ENCODE measurements around the gene ATP8B1. TPM values are rescaled to one million over a fixed set of nuclear protein-coding genes. Genes with fewer than 3 reads are reported as not detected.

The ATP8B1 gene
- total and polyA plus RNA-seq, 7 donors = 8.1 to 94.1 (median 18.0) TPM

- H3K27ac ChIP-seq = peak overlapping the region in 3 of 4 donors; percentile 30 to 59 (median 49)
Measured at GRCh38 chr18:57747809-57748680, 55.1 kb downstream of the ATP8B1 start.

GRCh38 chr18:57744211-57744694 lies 58.9 kb downstream of the ATP8B1 start:
- Histone ChIP-seq H3K4me1 (peaks cover 0 to 49% (median 46%) of the 10 kb centered on the region in 4 donors), H3K9me3 (peaks cover 0 to 5% (median 0%) of the 10 kb centered on the region in 4 donors), H3K4me3 (no peak overlapping the region), H3K27ac (peak overlapping the region; percentile 48 to 80 (median 62)), H3K27me3 (no peaks in the 10 kb centered on the region), H3K36me3 (no peaks in the 10 kb centered on the region)
- 20 to 56% methylated on average over 5 of the region's 5 CpGs for WGBS, 2 donors
- no peak for DNase-seq
- TF ChIP-seq EP300 (IDR thresholded peaks at IDR 0.05) = peak in 1 of 4 donors; percentile 30
- no peak for TF ChIP-seq CTCF (IDR thresholded peaks at IDR 0.05)
- TF ChIP-seq POLR2A (IDR thresholded peaks at IDR 0.05) = no peak
- TF ChIP-seq POLR2AphosphoS5 (IDR thresholded peaks at IDR 0.05) = peak in 2 of 4 donors; percentile 24 to 53
- intact Hi-C loops (cut with DNase I) = no loop called here

More at GRCh38 chr18:57747809-57748680, 55.1 kb downstream of the ATP8B1 start:
- DNase-seq = no peak
- no peak for TF ChIP-seq POLR2A (IDR thresholded peaks at IDR 0.05)
- TF ChIP-seq CTCF (IDR thresholded peaks at IDR 0.05) = no peak
- TF ChIP-seq POLR2AphosphoS5 (IDR thresholded peaks at IDR 0.05) = no peak
- no peak for TF ChIP-seq EP300 (IDR thresholded peaks at IDR 0.05)
- H3K4me3 ChIP-seq = no peak overlapping the region
- 46 to 78% methylated on average over 5 of the region's 5 CpGs for WGBS, 2 donors
- H3K9me3 ChIP-seq = no peaks in the 10 kb centered on the region
- no peaks in the 10 kb centered on the region for H3K27me3 ChIP-seq
- H3K36me3 ChIP-seq = no peaks in the 10 kb centered on the region
- intact Hi-C loops (cut with DNase I) = no loop called here
- peaks cover 0 to 50% (median 46%) of the 10 kb centered on the region in 4 donors for H3K4me1 ChIP-seq

GRCh38 chr18:57743008-57743407 lies 60.1 kb downstream of the ATP8B1 start:
- peaks cover 0 to 43% (median 40%) of the 10 kb centered on the region in 4 donors for H3K4me1 ChIP-seq
- peak overlapping the region; percentile 9 to 80 (median 62) for H3K27ac ChIP-seq
- intact Hi-C loops (cut with DNase I) = no loop called here
- no peak for TF ChIP-seq EP300 (IDR thresholded peaks at IDR 0.05)
- TF ChIP-seq POLR2A (IDR thresholded peaks at IDR 0.05) = no peak
- TF ChIP-seq CTCF (IDR thresholded peaks at IDR 0.05) = no peak
- no peak for TF ChIP-seq POLR2AphosphoS5 (IDR thresholded peaks at IDR 0.05)
- 75 to 88% methylated on average over 3 of the region's 3 CpGs for WGBS, 2 donors
- H3K9me3 ChIP-seq = peaks cover 0 to 5% (median 0%) of the 10 kb centered on the region in 4 donors
- H3K36me3 ChIP-seq = no peaks in the 10 kb centered on the region
- H3K4me3 ChIP-seq = no peak overlapping the region
- no peaks in the 10 kb centered on the region for H3K27me3 ChIP-seq
- no peak for DNase-seq

GRCh38 chr18:57741273-57741672 lies 61.8 kb downstream of the ATP8B1 start:
- H3K9me3 ChIP-seq = peaks cover 0 to 5% (median 0%) of the 10 kb centered on the region in 4 donors

More at GRCh38 chr18:57741273-57741672, 61.8 kb downstream of the ATP8B1 start:
- no peak overlapping the region for H3K4me3 ChIP-seq
- peaks cover 0 to 48% (median 35%) of the 10 kb centered on the region in 4 donors for H3K4me1 ChIP-seq
- no peak for TF ChIP-seq POLR2A (IDR thresholded peaks at IDR 0.05)
- TF ChIP-seq CTCF (IDR thresholded peaks at IDR 0.05) = no peak
- no peak for TF ChIP-seq EP300 (IDR thresholded peaks at IDR 0.05)
- TF ChIP-seq POLR2AphosphoS5 (IDR thresholded peaks at IDR 0.05) = no peak
- DNase-seq = no peak
- intact Hi-C loops (cut with DNase I) = no loop called here
- WGBS, 2 donors = 72 to 94% methylated on average over 2 of the region's 2 CpGs
- no peaks in the 10 kb centered on the region for H3K27me3 ChIP-seq
- no peak overlapping the region for H3K27ac ChIP-seq
- H3K36me3 ChIP-seq = no peaks in the 10 kb centered on the region
